Measurements from ENCODE around the gene EIF2AK2.

Gene EIF2AK2

GRCh38 chr2:37168217-37168981, 11.6 kb upstream of the EIF2AK2 start:
- peak; percentile 40 for DNase-seq (ENCODE audit: low read depth)
- no peak overlapping the region for H3K4me3 ChIP-seq (ENCODE audit: low read length)
- TF ChIP-seq CTCF (conservative IDR thresholded peaks at IDR 0.05; ENCODE audit: low read length): peak; percentile 76

- DNase-seq (ENCODE audit: low read depth): no peak
- TF ChIP-seq CTCF (conservative IDR thresholded peaks at IDR 0.05; ENCODE audit: low read length): no peak
- no peak overlapping the region for H3K4me3 ChIP-seq (ENCODE audit: low read length)
Observed at GRCh38 chr2:37167636-37168180, 10.9 kb upstream of the EIF2AK2 start.

GRCh38 chr2:37164757-37165156, 8.0 kb upstream of the EIF2AK2 start:
- H3K4me3 ChIP-seq (ENCODE audit: low read length): no peak overlapping the region
- DNase-seq (ENCODE audit: low read depth): no peak
- TF ChIP-seq CTCF (conservative IDR thresholded peaks at IDR 0.05; ENCODE audit: low read length): no peak

- H3K4me3 ChIP-seq (ENCODE audit: low read length): peak overlapping the region; percentile 83
- TF ChIP-seq CTCF (conservative IDR thresholded peaks at IDR 0.05; ENCODE audit: low read length): no peak
- DNase-seq (ENCODE audit: low read depth): peak; percentile 54
Observed at GRCh38 chr2:37156071-37156856, 516 bp downstream of the EIF2AK2 start.

- DNase-seq (ENCODE audit: low read depth): no peak
Observed at GRCh38 chr2:37154785-37155184, 2.0 kb downstream of the EIF2AK2 start.

GRCh38 chr2:37153224-37153623, 3.6 kb downstream of the EIF2AK2 start:
- no peak overlapping the region for H3K4me3 ChIP-seq (ENCODE audit: low read length)
- no peak for TF ChIP-seq CTCF (conservative IDR thresholded peaks at IDR 0.05; ENCODE audit: low read length)
- DNase-seq (ENCODE audit: low read depth): no peak

More at GRCh38 chr2:37154785-37155184, 2.0 kb downstream of the EIF2AK2 start:
- no peak overlapping the region for H3K4me3 ChIP-seq (ENCODE audit: low read length)
- no peak for TF ChIP-seq CTCF (conservative IDR thresholded peaks at IDR 0.05; ENCODE audit: low read length)

All from AG10803 (cell line).